ENCODE results near the gene PARM1. TPM values are rescaled to one million over a fixed set of nuclear protein-coding genes. Genes with fewer than 3 reads are reported as not detected.

PARM1 gene
- total and polyA plus RNA-seq, 12 donors, result 11.3 to 204 (median 70.6) TPM

GRCh38 chr4:75087865-75088264, 154.9 kb downstream of the PARM1 start:
- Histone ChIP-seq H3K27me3 (no peaks in the 10 kb centered on the region), H3K4me1 (replicated peaks in 1 of 2) (no peaks in the 10 kb centered on the region), H3K9me3 (replicated peaks in 1 of 3) (no peaks in the 10 kb centered on the region), H3K27ac (no peak overlapping the region), H3K36me3 (replicated peaks in 1 of 2) (no peaks in the 10 kb centered on the region), H3K4me3 (no peak overlapping the region)
- WGBS, 4 donors, result 80 to 93% (median 83%) methylated on average over 2 of the region's 2 CpGs
- TF ChIP-seq POLR2A (IDR thresholded peaks at IDR 0.05), result no peak
- no peak for TF ChIP-seq CTCF (IDR thresholded peaks at IDR 0.05)
- no peak for DNase-seq
- intact Hi-C loops (cut with DNase I), result no loop called here

GRCh38 chr4:75089206-75089605, 156.3 kb downstream of the PARM1 start:
- Histone ChIP-seq H3K36me3 (replicated peaks in 1 of 2) (no peaks in the 10 kb centered on the region), H3K27ac (no peak overlapping the region), H3K9me3 (replicated peaks in 1 of 3) (no peaks in the 10 kb centered on the region), H3K4me1 (replicated peaks in 1 of 2) (no peaks in the 10 kb centered on the region), H3K4me3 (no peak overlapping the region), H3K27me3 (no peaks in the 10 kb centered on the region)
- no peak for DNase-seq
- WGBS, 4 donors, result 78 to 84% (median 80%) methylated on average over 4 of the region's 4 CpGs
- no peak for TF ChIP-seq POLR2A (IDR thresholded peaks at IDR 0.05)
- TF ChIP-seq CTCF (IDR thresholded peaks at IDR 0.05), result no peak
- intact Hi-C loops (cut with DNase I), result no loop called here

- Histone ChIP-seq H3K4me3 (no peak overlapping the region), H3K9me3 (replicated peaks in 1 of 3) (no peaks in the 10 kb centered on the region), H3K36me3 (replicated peaks in 1 of 2) (no peaks in the 10 kb centered on the region), H3K4me1 (replicated peaks in 1 of 2) (no peaks in the 10 kb centered on the region), H3K27me3 (no peaks in the 10 kb centered on the region), H3K27ac (no peak overlapping the region)
- TF ChIP-seq POLR2A (IDR thresholded peaks at IDR 0.05) (no peak), CTCF (IDR thresholded peaks at IDR 0.05) (no peak)
- intact Hi-C loops (cut with DNase I), result no loop called here
- no peak for DNase-seq
- 63 to 81% (median 72%) methylated on average over 3 of the region's 3 CpGs for WGBS, 4 donors
Measured at GRCh38 chr4:75099321-75099720, 166.4 kb downstream of the PARM1 start.

Other genes starting within 250 kb of the PARM1 start
- gene BTC, start 138.6 kb upstream of the PARM1 start, total RNA-seq, result 1 to 10 TPM in 4 of 9 donors, under 1 TPM in 5; 0.11 to 1.5 (median 0.88) TPM
- 1 to 10 TPM in 2 of 3 donors, under 1 TPM in 1; 0.47 to 1.9 (median 1.2) TPM for gene BTC, start 138.6 kb upstream of the PARM1 start, polyA plus RNA-seq

Data from adrenal gland (tissue), 12 donors.